Smooth muscle cell (in vitro differentiated cells): ENCODE data around the gene MXI1. TPM values are rescaled to one million over a fixed set of nuclear protein-coding genes. Genes with fewer than 3 reads are reported as not detected.

Experiments
- DNase-seq: peaks from one replicate; lab custom pipeline; 2025; ENCODE audit not compliant: unreplicated experiment; lab: John Stamatoyannopoulos, UW
- H2AFZ ChIP-seq: fragments of 200-600 bp; sonication (generic); 2 replicates; pipeline ENCODE4 v1.6.0; 2016; ENCODE audit warnings: antibody characterized with exemption, low read depth, mild to moderate bottlenecking
- H3F3A ChIP-seq: fragments of 200-600 bp; sonication (generic); 2 replicates; pipeline ENCODE4 v1.6.0; 2017; ENCODE audit warnings: antibody characterized with exemption, low read depth
- H3K27ac ChIP-seq: fragments of 200-600 bp; sonication (generic); 2 replicates; pipeline ENCODE4 v1.5.1; 2016; ENCODE audit warnings: low read depth, mild to moderate bottlenecking
- H3K27me3 ChIP-seq: fragments of 200-600 bp; sonication (generic); 2 replicates; pipeline ENCODE4 v1.6.1; 2016; ENCODE audit warnings: low read depth, mild to moderate bottlenecking
- H3K36me3 ChIP-seq: fragments of 200-600 bp; sonication (generic); 2 replicates; pipeline ENCODE4 v1.5.1; 2016; ENCODE audit warnings: low read depth
- H3K4me1 ChIP-seq: fragments of 200-600 bp; sonication (generic); 2 replicates; pipeline ENCODE4 v1.5.1; 2016; ENCODE audit warnings: low read depth
- H3K4me2 ChIP-seq: fragments of 200-600 bp; sonication (generic); 2 replicates; pipeline ENCODE4 v1.6.0; 2016; ENCODE audit warnings: mild to moderate bottlenecking
- H3K4me3 ChIP-seq: fragments of 200-600 bp; sonication (generic); 2 replicates; pipeline ENCODE4 v1.5.1; 2016; ENCODE audit warnings: mild to moderate bottlenecking
- H3K79me2 ChIP-seq: fragments of 200-600 bp; sonication (generic); 2 replicates; pipeline ENCODE4 v1.6.0; 2016; ENCODE audit warnings: low read depth, mild to moderate bottlenecking
- H3K9ac ChIP-seq: fragments of 200-600 bp; sonication (generic); 2 replicates; pipeline ENCODE4 v1.6.0; 2016; ENCODE audit warnings: low read depth
- H3K9me3 ChIP-seq: fragments of 200-600 bp; sonication (generic); replicated peaks from 2 replicates; pipeline ENCODE4 v1.5.1; 2016; ENCODE audit warnings: low read depth
- H4K20me1 ChIP-seq: fragments of 200-600 bp; sonication (generic); 2 replicates; pipeline ENCODE4 v1.6.0; 2016; ENCODE audit warnings: low read depth
- CTCF ChIP-seq: fragments of 200-600 bp; sonication (generic); IDR thresholded peaks from 2 replicates; pipeline ENCODE4 v1.5.1; 2017; ENCODE audit warnings: borderline replicate concordance, mild to moderate bottlenecking, antibody characterized with exemption; ENCODE audit not compliant: insufficient read depth, poor library complexity, severe bottlenecking
- WGBS: methylation state at CpG from one replicate; pipeline ENCODE4 v1.1.7; 2016; ENCODE audit warnings: low lambda C conversion rate; 5-methylcytosine and 5-hydroxymethylcytosine counted together
- polyA plus RNA-seq: library from polyadenylated mRNA; unstranded; fragments of >200 nt; fragmentation: Nextera tagmentation; extraction: Ambion mirVana; gene quantifications from 2 replicates; pipeline ENCODE4 v1.2.1, GENCODE V29; 2016
- total RNA-seq: library from RNA; depleted of rRNA; stranded (reverse); fragments of >200 nt; gene quantifications from 2 replicates; pipeline ENCODE4 v1.2.3, GENCODE V29; 2014

MXI1 gene
- total and polyA plus RNA-seq, 2 experiments from 2014 or later = 35.9 to 52.3 TPM

DNA sequence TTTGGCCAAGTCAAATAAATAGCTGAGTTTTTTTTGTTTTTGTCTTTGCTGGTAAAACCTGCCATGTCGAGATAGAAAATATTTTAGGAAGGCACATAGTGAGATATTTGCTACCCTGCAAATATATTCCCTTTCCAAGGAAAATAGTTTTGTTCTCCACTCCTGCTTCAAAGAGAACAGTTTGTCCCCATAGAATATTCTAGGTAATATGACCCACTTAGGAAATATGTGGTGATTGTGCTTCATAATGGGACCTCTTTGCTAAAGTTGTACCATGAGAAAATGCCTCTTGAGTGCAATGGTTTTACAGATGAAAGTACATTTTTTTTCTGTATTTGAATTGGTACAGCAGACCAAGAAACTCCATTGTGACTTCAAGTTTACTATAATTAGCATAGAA is 55.8 kb downstream of the MXI1 start:
- Histone ChIP-seq H3K4me1 (no peaks in the 10 kb centered on the region), H3K9me3 (no peaks in the 10 kb centered on the region), H3K79me2 (no peaks in the 10 kb centered on the region), H3K36me3 (no peaks in the 10 kb centered on the region), H3F3A (no peaks in the 10 kb centered on the region), H3K27ac (no peak overlapping the region), H3K4me3 (no peak overlapping the region), H3K9ac (no peak overlapping the region), H3K27me3 (no peaks in the 10 kb centered on the region), H2AFZ (no peak overlapping the region), H4K20me1 (peaks cover 82% of the 10 kb centered on the region), H3K4me2 (no peak overlapping the region)
- WGBS = 87% methylated on average over 1 of the region's 1 CpG
- DNase-seq = no peak
- TF ChIP-seq CTCF = no peak

- Histone ChIP-seq H3K79me2 (no peaks in the 10 kb centered on the region), H3F3A (no peaks in the 10 kb centered on the region), H3K9ac (no peak overlapping the region), H3K27me3 (no peaks in the 10 kb centered on the region), H3K4me1 (peaks cover 3% of the 10 kb centered on the region), H3K4me3 (no peak overlapping the region), H2AFZ (no peak overlapping the region), H3K36me3 (no peaks in the 10 kb centered on the region), H3K27ac (no peak overlapping the region), H4K20me1 (peaks cover 88% of the 10 kb centered on the region), H3K4me2 (no peak overlapping the region), H3K9me3 (no peaks in the 10 kb centered on the region)
- 90% methylated on average over 4 of the region's 4 CpGs for WGBS
- no peak for TF ChIP-seq CTCF
- no peak for DNase-seq
Measured at GRCh38 chr10:110265573-110266193, 58.3 kb downstream of the MXI1 start.

DNA sequence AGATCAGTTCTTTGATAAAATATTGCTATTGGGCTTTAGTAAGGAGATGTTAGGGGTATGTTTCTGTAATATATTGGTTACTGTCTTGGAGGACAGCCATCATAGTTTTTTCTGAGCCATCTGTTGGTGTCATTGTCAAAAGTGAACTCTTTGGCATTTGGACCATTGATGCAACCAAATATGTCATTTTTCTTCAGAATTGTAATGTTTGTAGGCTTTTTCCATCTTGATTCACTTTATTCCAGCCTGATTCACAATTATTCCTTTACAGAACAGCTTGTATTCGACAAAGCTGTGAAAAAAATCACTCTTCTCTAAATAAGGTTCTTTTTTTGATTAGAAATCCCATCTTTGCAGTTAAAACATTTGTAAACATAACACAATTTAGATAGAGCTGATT is 59.9 kb downstream of the MXI1 start:
- no peak for TF ChIP-seq CTCF
- Histone ChIP-seq H3K4me3 (no peak overlapping the region), H4K20me1 (peaks cover 95% of the 10 kb centered on the region), H2AFZ (no peak overlapping the region), H3K9ac (no peak overlapping the region), H3K4me1 (peaks cover 3% of the 10 kb centered on the region), H3F3A (no peaks in the 10 kb centered on the region), H3K27ac (no peak overlapping the region), H3K27me3 (no peaks in the 10 kb centered on the region), H3K36me3 (no peaks in the 10 kb centered on the region), H3K9me3 (no peaks in the 10 kb centered on the region), H3K4me2 (no peak overlapping the region), H3K79me2 (no peaks in the 10 kb centered on the region)
- 96% methylated on average over 1 of the region's 1 CpG for WGBS
- no peak for DNase-seq

GRCh38 chr10:110268442-110268841 is 61.0 kb downstream of the MXI1 start:
- peaks cover 3% of the 10 kb centered on the region for H3K4me1 ChIP-seq
- peaks cover 93% of the 10 kb centered on the region for H4K20me1 ChIP-seq
- H3K79me2 ChIP-seq = no peaks in the 10 kb centered on the region
- H3K9ac ChIP-seq = no peak overlapping the region
- no peak for TF ChIP-seq CTCF
- no peak overlapping the region for H3K27ac ChIP-seq
- DNase-seq = no peak
- no peaks in the 10 kb centered on the region for H3K27me3 ChIP-seq
- no peaks in the 10 kb centered on the region for H3K36me3 ChIP-seq
- H3K4me2 ChIP-seq = no peak overlapping the region
- H2AFZ ChIP-seq = no peak overlapping the region
- no peaks in the 10 kb centered on the region for H3K9me3 ChIP-seq
- no peaks in the 10 kb centered on the region for H3F3A ChIP-seq
- no peak overlapping the region for H3K4me3 ChIP-seq
